WTC11 (cell line): Measurements from ENCODE around the gene BCL7B. TPM values are rescaled to one million over a fixed set of nuclear protein-coding genes. Genes with fewer than 3 reads are reported as not detected.

ENCODE experiments used
- AFF4 ChIP-seq: sonication (generic); formaldehyde crosslinking; IDR thresholded peaks from 2 replicates; pipeline ENCODE4 v1.8.1; 2023; ENCODE audit warnings: mild to moderate bottlenecking, missing genetic modification reagents, borderline replicate concordance
- ATF1 ChIP-seq: sonication (generic); formaldehyde crosslinking; IDR thresholded peaks from 2 replicates; pipeline ENCODE4 v1.8.1; 2023; ENCODE audit warnings: mild to moderate bottlenecking, moderate library complexity, missing genetic modification reagents
- ATF6 ChIP-seq: sonication (generic); formaldehyde crosslinking; IDR thresholded peaks from 2 replicates; pipeline ENCODE4 v1.8.1; 2023; ENCODE audit warnings: mild to moderate bottlenecking, missing genetic modification reagents
- EMX1 ChIP-seq: fragments of 250-450 bp; sonication (Bioruptor Pico); IDR thresholded peaks from 2 replicates; pipeline ENCODE4 v1.8.0; 2021; ENCODE audit warnings: mild to moderate bottlenecking
- ETV6 ChIP-seq: sonication (generic); formaldehyde crosslinking; IDR thresholded peaks from 2 replicates; pipeline ENCODE4 v1.8.1; 2022; ENCODE audit warnings: mild to moderate bottlenecking, missing genetic modification reagents
- FOXP4 ChIP-seq: sonication (generic); formaldehyde crosslinking; IDR thresholded peaks from 2 replicates; pipeline ENCODE4 v1.8.0; 2022; ENCODE audit warnings: mild to moderate bottlenecking, missing genetic modification reagents
- GABPB1 ChIP-seq: sonication (generic); formaldehyde crosslinking; IDR thresholded peaks from 2 replicates; pipeline ENCODE4 v1.8.1; 2023; ENCODE audit warnings: mild to moderate bottlenecking, missing genetic modification reagents
- IRF1 ChIP-seq: sonication (generic); formaldehyde crosslinking; IDR thresholded peaks from 2 replicates; pipeline ENCODE4 v1.8.0; 2023; ENCODE audit warnings: missing genetic modification reagents
- MYBL2 ChIP-seq: sonication (generic); formaldehyde crosslinking; IDR thresholded peaks from 2 replicates; pipeline ENCODE4 v1.8.1; 2023; ENCODE audit warnings: mild to moderate bottlenecking, moderate library complexity, missing genetic modification reagents
- NFATC4 ChIP-seq: fragments of 250-450 bp; sonication (Bioruptor Pico); IDR thresholded peaks from 2 replicates; pipeline ENCODE4 v1.9.0; 2021; ENCODE audit warnings: mild to moderate bottlenecking
- PRRX2 ChIP-seq: fragments of 250-450 bp; sonication (Bioruptor Pico); IDR thresholded peaks from 2 replicates; pipeline ENCODE4 v1.8.0; 2021; ENCODE audit warnings: mild to moderate bottlenecking
- SMAD3 ChIP-seq: sonication (generic); formaldehyde crosslinking; IDR thresholded peaks from 2 replicates; pipeline ENCODE4 v1.8.0; 2022; ENCODE audit warnings: missing genetic modification reagents, mild to moderate bottlenecking, borderline replicate concordance
- SMAD4 ChIP-seq: sonication (generic); formaldehyde crosslinking; IDR thresholded peaks from 2 replicates; pipeline ENCODE4 v1.8.0; 2022; ENCODE audit warnings: mild to moderate bottlenecking, missing genetic modification reagents
- TEAD4 ChIP-seq: sonication (generic); formaldehyde crosslinking; IDR thresholded peaks from 2 replicates; pipeline ENCODE4 v1.8.0; 2022; ENCODE audit warnings: mild to moderate bottlenecking, missing genetic modification reagents
- ZBTB43 ChIP-seq: sonication (generic); formaldehyde crosslinking; IDR thresholded peaks from 2 replicates; pipeline ENCODE4 v1.8.1; 2023; ENCODE audit warnings: mild to moderate bottlenecking, missing genetic modification reagents
- ZNF121 ChIP-seq: sonication (generic); formaldehyde crosslinking; IDR thresholded peaks from 2 replicates; pipeline ENCODE4 v1.8.0; 2023; ENCODE audit warnings: missing genetic modification reagents
- ZNF232 ChIP-seq: sonication (generic); formaldehyde crosslinking; IDR thresholded peaks from 2 replicates; pipeline ENCODE4 v1.8.0; 2022; ENCODE audit warnings: mild to moderate bottlenecking, missing genetic modification reagents
- ZNF263 ChIP-seq: sonication (generic); formaldehyde crosslinking; IDR thresholded peaks from 2 replicates; pipeline ENCODE4 v1.8.1; 2022; ENCODE audit warnings: low read depth, mild to moderate bottlenecking, moderate library complexity, missing genetic modification reagents
- ZNF317 ChIP-seq: sonication (generic); formaldehyde crosslinking; IDR thresholded peaks from 2 replicates; pipeline ENCODE4 v1.8.1; 2023; ENCODE audit warnings: low read depth, mild to moderate bottlenecking, moderate library complexity, missing genetic modification reagents, borderline replicate concordance
- ZNF396 ChIP-seq: fragments of 250-450 bp; sonication (Bioruptor Pico); IDR thresholded peaks from 2 replicates; pipeline ENCODE4 v1.8.0; 2021; ENCODE audit warnings: mild to moderate bottlenecking, moderate library complexity, borderline replicate concordance
- ZNF423 ChIP-seq: fragments of 250-450 bp; sonication (Bioruptor Pico); IDR thresholded peaks from 2 replicates; pipeline ENCODE4 v2.1.2; 2022; ENCODE audit warnings: mild to moderate bottlenecking, moderate library complexity
- total RNA-seq: library from RNA; stranded (reverse); gene quantifications from 3 replicates; pipeline ENCODE4 v1.2.3, GENCODE V29; 2021
- TF ChIP-seq, protein P1 (sequence below): fragments of 250-450 bp; sonication (Bioruptor Pico); IDR thresholded peaks from 2 replicates; pipeline ENCODE4 v1.9.0; 2021; ENCODE audit warnings: mild to moderate bottlenecking
- TF ChIP-seq, protein P2 (sequence below): sonication (generic); formaldehyde crosslinking; IDR thresholded peaks from 2 replicates; pipeline ENCODE4 v1.8.0; 2022; ENCODE audit warnings: mild to moderate bottlenecking, missing genetic modification reagents
- TF ChIP-seq, protein P3 (sequence below): sonication (generic); formaldehyde crosslinking; IDR thresholded peaks from 2 replicates; pipeline ENCODE4 v1.8.1; 2022; ENCODE audit warnings: mild to moderate bottlenecking, moderate library complexity, missing genetic modification reagents
- TF ChIP-seq, protein P4 (sequence below): fragments of 250-450 bp; sonication (Bioruptor Pico); IDR thresholded peaks from 2 replicates; pipeline ENCODE4 v1.8.0; 2021; ENCODE audit warnings: mild to moderate bottlenecking

The BCL7B gene
- total RNA-seq, 1 experiment from 2014 or later = 28.5 TPM

DNA sequence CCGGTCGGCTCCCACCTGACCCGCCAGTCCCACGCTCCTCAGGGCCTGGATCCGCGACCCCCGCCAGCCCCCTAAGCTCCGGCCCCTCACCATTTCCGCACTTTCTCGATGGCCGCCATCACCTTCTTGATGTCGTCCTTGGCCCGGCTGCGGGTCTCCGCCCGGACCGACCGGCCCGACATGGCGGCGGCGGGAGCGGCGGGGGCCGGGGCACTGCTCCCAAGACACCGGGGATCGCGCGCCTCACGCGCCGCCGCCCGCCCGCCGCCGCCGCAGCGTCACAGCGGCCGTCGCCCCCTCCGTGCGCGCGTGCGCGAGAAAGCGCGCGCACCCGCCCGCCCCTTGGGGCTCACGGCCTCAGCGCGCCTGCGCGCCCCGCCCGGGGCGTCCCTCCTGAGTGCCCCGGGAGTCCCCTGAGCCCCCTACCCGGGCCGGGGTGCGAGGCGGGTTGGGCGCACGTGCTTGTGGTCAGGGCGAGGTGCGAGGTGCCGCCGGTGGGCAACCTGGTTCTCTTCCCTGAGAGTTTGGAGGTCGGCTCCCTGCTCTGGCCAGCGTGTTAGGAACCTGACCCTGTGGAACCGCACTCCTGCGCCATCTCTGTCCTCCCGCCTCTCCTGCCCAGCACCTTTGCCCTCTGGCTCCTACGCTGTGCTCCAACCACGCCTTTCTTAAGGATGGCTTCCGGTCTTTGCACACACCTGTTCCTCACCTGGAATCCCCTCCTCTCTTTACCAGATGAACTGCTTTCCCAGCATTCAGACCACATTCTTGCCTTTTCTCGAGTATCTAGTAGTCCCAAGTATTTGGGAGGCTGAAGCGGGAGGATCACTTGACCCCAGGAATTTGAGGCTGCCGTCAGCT is at the start of gene BCL7B (continued):
- TF ChIP-seq ATF6 (CRISPR knock-in tag) (no peak), ZNF232 (CRISPR knock-in tag) (peak; percentile 30; the same call in 1 of the 2 replicates), GABPB1 (CRISPR knock-in tag) (peak; percentile 56; the same call in 1 of the 2 replicates), ETV6 (CRISPR knock-in tag) (peak; percentile 99), MYBL2 (CRISPR knock-in tag) (no peak), EMX1 (CRISPR knock-in tag) (peak; percentile 37; the same call in 1 of the 2 replicates), SMAD3 (peak; percentile 91), ZNF121 (CRISPR knock-in tag) (peak; percentile 38), FOXP4 (CRISPR knock-in tag) (peak; percentile 96), ZNF263 (no peak), ZNF396 (no peak), ZNF423 (CRISPR knock-in tag) (peak; percentile 84), NFATC4 (CRISPR knock-in tag) (no peak), SMAD4 (CRISPR knock-in tag) (peak; percentile 66; the same call in 1 of the 2 replicates), ATF1 (CRISPR knock-in tag) (peak; percentile 83), ZBTB43 (no peak), IRF1 (CRISPR knock-in tag) (peak; percentile 97), TEAD4 (CRISPR knock-in tag) (peak; percentile 90), AFF4 (CRISPR knock-in tag) (peak; percentile 87; the same call in 1 of the 2 replicates), ZNF317 (CRISPR knock-in tag) (peak; percentile 67; the same call in 1 of the 2 replicates), PRRX2 (CRISPR knock-in tag) (peak; percentile 33; the same call in 1 of the 2 replicates)
- TF ChIP-seq, protein P1, sequence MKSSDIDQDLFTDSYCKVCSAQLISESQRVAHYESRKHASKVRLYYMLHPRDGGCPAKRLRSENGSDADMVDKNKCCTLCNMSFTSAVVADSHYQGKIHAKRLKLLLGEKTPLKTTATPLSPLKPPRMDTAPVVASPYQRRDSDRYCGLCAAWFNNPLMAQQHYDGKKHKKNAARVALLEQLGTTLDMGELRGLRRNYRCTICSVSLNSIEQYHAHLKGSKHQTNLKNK (CRISPR knock-in tag) = no peak
- TF ChIP-seq, protein P2, sequence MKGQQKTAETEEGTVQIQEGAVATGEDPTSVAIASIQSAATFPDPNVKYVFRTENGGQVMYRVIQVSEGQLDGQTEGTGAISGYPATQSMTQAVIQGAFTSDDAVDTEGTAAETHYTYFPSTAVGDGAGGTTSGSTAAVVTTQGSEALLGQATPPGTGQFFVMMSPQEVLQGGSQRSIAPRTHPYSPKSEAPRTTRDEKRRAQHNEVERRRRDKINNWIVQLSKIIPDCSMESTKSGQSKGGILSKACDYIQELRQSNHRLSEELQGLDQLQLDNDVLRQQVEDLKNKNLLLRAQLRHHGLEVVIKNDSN (CRISPR knock-in tag) = peak; percentile 77; the same call in 1 of the 2 replicates
- TF ChIP-seq, protein P3, sequence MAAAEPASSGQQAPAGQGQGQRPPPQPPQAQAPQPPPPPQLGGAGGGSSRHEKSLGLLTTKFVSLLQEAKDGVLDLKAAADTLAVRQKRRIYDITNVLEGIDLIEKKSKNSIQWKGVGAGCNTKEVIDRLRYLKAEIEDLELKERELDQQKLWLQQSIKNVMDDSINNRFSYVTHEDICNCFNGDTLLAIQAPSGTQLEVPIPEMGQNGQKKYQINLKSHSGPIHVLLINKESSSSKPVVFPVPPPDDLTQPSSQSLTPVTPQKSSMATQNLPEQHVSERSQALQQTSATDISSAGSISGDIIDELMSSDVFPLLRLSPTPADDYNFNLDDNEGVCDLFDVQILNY (CRISPR knock-in tag) = peak; percentile 86; the same call in 1 of the 2 replicates
- TF ChIP-seq, protein P4, sequence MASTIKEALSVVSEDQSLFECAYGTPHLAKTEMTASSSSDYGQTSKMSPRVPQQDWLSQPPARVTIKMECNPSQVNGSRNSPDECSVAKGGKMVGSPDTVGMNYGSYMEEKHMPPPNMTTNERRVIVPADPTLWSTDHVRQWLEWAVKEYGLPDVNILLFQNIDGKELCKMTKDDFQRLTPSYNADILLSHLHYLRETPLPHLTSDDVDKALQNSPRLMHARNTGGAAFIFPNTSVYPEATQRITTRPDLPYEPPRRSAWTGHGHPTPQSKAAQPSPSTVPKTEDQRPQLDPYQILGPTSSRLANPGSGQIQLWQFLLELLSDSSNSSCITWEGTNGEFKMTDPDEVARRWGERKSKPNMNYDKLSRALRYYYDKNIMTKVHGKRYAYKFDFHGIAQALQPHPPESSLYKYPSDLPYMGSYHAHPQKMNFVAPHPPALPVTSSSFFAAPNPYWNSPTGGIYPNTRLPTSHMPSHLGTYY (CRISPR knock-in tag) = peak; percentile 79; the same call in 1 of the 2 replicates
